HepG2 (cell line): Measurements from ENCODE around the gene PRSS36. TPM values are rescaled to one million over a fixed set of nuclear protein-coding genes. Genes with fewer than 3 reads are reported as not detected.

ENCODE experiments used
- BRF2 ChIP-seq: sonication (generic); formaldehyde crosslinking; IDR thresholded peaks from 2 replicates; pipeline ENCODE4 v1.8.1; 2022; ENCODE audit warnings: mild to moderate bottlenecking, missing genetic modification reagents
- FOXM1 ChIP-seq: sonication (generic); formaldehyde crosslinking; IDR thresholded peaks from 2 replicates; pipeline ENCODE4 v1.5.0; 2020; ENCODE audit warnings: missing genetic modification reagents
- KAT7 ChIP-seq: IDR thresholded peaks from 2 replicates; pipeline ENCODE4 v1.6.1; 2018; ENCODE audit warnings: borderline replicate concordance, missing compliant biosample characterization
- MXD3 ChIP-seq: IDR thresholded peaks from 2 replicates; pipeline ENCODE4 v1.6.1; 2016; ENCODE audit warnings: mild to moderate bottlenecking, missing biosample characterization, missing genetic modification reagents
- NR1H2 ChIP-seq: sonication (generic); formaldehyde crosslinking; IDR thresholded peaks from 2 replicates; pipeline ENCODE4 v1.8.1; 2022; ENCODE audit warnings: low read depth, missing genetic modification reagents, borderline replicate concordance
- PAF1 ChIP-seq: IDR thresholded peaks from 2 replicates; pipeline ENCODE4 v1.6.1; 2016; ENCODE audit warnings: missing genetic modification reagents, missing compliant biosample characterization
- SKIL ChIP-seq: sonication (generic); formaldehyde crosslinking; IDR thresholded peaks from 2 replicates; pipeline ENCODE4 v1.8.0; 2022; ENCODE audit warnings: missing genetic modification reagents, mild to moderate bottlenecking, moderate library complexity, borderline replicate concordance
- ZFP82 ChIP-seq: sonication (generic); formaldehyde crosslinking; IDR thresholded peaks from 2 replicates; pipeline ENCODE4 v1.5.1; 2020; ENCODE audit warnings: mild to moderate bottlenecking, missing genetic modification reagents, borderline replicate concordance
- ZMYM4 ChIP-seq: sonication (generic); formaldehyde crosslinking; IDR thresholded peaks from 2 replicates; pipeline ENCODE4 v1.8.1; 2023; ENCODE audit warnings: mild to moderate bottlenecking, missing genetic modification reagents
- ZNF17 ChIP-seq: sonication (generic); formaldehyde crosslinking; IDR thresholded peaks from 2 replicates; pipeline ENCODE4 v1.5.0; 2020; ENCODE audit warnings: mild to moderate bottlenecking, missing genetic modification reagents
- ZNF225 ChIP-seq: sonication (generic); formaldehyde crosslinking; IDR thresholded peaks from 2 replicates; pipeline ENCODE4 v1.4.0; 2020; ENCODE audit warnings: mild to moderate bottlenecking, missing genetic modification reagents
- ZNF333 ChIP-seq: sonication (generic); formaldehyde crosslinking; IDR thresholded peaks from 2 replicates; pipeline ENCODE4 v1.4.0; 2020; ENCODE audit warnings: mild to moderate bottlenecking, missing genetic modification reagents, borderline replicate concordance
- ZNF878 ChIP-seq: sonication (generic); formaldehyde crosslinking; IDR thresholded peaks from 2 replicates; pipeline ENCODE4 v1.8.1; 2023; ENCODE audit warnings: mild to moderate bottlenecking, missing genetic modification reagents, moderate library complexity
- polyA plus RNA-seq, 8 experiments: library from polyadenylated mRNA; depleted of rRNA in 3 of 8; stranded (reverse) in 7 of 8; unstranded in 1 of 8; fragments of >200 nt; fragmentation: Illumina TruSeq in 4 of 8; extraction: Trizol in 4 of 8; gene quantifications; 2 replicates each; pipeline versions ENCODE4 v1.2.1 to v1.2.3, GENCODE V29; 2011 to 2016; ENCODE audit warnings: low read depth in 4 of 8, missing spikeins in 1 of 8, mixed read lengths in 1 of 8; ENCODE audit not compliant: insufficient read depth in 1 of 8
- total RNA-seq, 5 experiments: library from RNA; depleted of rRNA; stranded (reverse); fragments of >200 nt; fragmentation: Illumina TruSeq; extraction: Trizol; gene quantifications; 2 replicates each; pipeline ENCODE4 v1.2.3, GENCODE V29; 2016; ENCODE audit warnings: low read depth in 1 of 5
- TF ChIP-seq, protein P1 (sequence below): sonication (generic); formaldehyde crosslinking; conservative IDR thresholded peaks from 2 replicates; pipeline ENCODE4 v1.8.0; 2022; ENCODE audit warnings: low read depth, missing genetic modification reagents
- TF ChIP-seq, protein P2 (sequence below): sonication (generic); formaldehyde crosslinking; IDR thresholded peaks from 2 replicates; pipeline ENCODE4 v1.4.0; 2020; ENCODE audit warnings: mild to moderate bottlenecking, missing genetic modification reagents

Gene PRSS36
- total and polyA plus RNA-seq, 2 of the 13 experiments (the other 11 are each of a cell fraction or from before 2014, with no cell fraction given) = 1.5 to 2.1 TPM

GRCh38 chr16:31179747-31180459 lies 30.0 kb upstream of the PRSS36 start, which contains the start of gene FUS (continued):
- TF ChIP-seq ZFP82 (CRISPR knock-in tag) = peak; percentile 77; the same call in 1 of the 2 replicates
- peak; percentile 80 for TF ChIP-seq SKIL (CRISPR knock-in tag)
- TF ChIP-seq, protein P1, sequence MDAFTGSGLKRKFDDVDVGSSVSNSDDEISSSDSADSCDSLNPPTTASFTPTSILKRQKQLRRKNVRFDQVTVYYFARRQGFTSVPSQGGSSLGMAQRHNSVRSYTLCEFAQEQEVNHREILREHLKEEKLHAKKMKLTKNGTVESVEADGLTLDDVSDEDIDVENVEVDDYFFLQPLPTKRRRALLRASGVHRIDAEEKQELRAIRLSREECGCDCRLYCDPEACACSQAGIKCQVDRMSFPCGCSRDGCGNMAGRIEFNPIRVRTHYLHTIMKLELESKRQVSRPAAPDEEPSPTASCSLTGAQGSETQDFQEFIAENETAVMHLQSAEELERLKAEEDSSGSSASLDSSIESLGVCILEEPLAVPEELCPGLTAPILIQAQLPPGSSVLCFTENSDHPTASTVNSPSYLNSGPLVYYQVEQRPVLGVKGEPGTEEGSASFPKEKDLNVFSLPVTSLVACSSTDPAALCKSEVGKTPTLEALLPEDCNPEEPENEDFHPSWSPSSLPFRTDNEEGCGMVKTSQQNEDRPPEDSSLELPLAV (CRISPR knock-in tag) = peak; percentile 90
- peak; percentile 95 for TF ChIP-seq NR1H2
- TF ChIP-seq FOXM1 (CRISPR knock-in tag) = peak; percentile 92
- peak; percentile 89; the same call in 1 of the 2 replicates for TF ChIP-seq ZNF225 (CRISPR knock-in tag)
- TF ChIP-seq KAT7 (CRISPR knock-in tag) = peak; percentile 73; the same call in 1 of the 2 replicates
- TF ChIP-seq ZNF17 (CRISPR knock-in tag) = 0 out of 2 replicates have a peak, but pooled peaks have one; percentile 72
- TF ChIP-seq PAF1 (CRISPR knock-in tag) = no peak
- TF ChIP-seq ZNF878 (CRISPR knock-in tag) = no peak; the same call in 1 of the 2 replicates
- peak; percentile 89 for TF ChIP-seq ZNF333
- TF ChIP-seq BRF2 (CRISPR knock-in tag) = peak; percentile 64; the same call in 1 of the 2 replicates
- TF ChIP-seq, protein P2, sequence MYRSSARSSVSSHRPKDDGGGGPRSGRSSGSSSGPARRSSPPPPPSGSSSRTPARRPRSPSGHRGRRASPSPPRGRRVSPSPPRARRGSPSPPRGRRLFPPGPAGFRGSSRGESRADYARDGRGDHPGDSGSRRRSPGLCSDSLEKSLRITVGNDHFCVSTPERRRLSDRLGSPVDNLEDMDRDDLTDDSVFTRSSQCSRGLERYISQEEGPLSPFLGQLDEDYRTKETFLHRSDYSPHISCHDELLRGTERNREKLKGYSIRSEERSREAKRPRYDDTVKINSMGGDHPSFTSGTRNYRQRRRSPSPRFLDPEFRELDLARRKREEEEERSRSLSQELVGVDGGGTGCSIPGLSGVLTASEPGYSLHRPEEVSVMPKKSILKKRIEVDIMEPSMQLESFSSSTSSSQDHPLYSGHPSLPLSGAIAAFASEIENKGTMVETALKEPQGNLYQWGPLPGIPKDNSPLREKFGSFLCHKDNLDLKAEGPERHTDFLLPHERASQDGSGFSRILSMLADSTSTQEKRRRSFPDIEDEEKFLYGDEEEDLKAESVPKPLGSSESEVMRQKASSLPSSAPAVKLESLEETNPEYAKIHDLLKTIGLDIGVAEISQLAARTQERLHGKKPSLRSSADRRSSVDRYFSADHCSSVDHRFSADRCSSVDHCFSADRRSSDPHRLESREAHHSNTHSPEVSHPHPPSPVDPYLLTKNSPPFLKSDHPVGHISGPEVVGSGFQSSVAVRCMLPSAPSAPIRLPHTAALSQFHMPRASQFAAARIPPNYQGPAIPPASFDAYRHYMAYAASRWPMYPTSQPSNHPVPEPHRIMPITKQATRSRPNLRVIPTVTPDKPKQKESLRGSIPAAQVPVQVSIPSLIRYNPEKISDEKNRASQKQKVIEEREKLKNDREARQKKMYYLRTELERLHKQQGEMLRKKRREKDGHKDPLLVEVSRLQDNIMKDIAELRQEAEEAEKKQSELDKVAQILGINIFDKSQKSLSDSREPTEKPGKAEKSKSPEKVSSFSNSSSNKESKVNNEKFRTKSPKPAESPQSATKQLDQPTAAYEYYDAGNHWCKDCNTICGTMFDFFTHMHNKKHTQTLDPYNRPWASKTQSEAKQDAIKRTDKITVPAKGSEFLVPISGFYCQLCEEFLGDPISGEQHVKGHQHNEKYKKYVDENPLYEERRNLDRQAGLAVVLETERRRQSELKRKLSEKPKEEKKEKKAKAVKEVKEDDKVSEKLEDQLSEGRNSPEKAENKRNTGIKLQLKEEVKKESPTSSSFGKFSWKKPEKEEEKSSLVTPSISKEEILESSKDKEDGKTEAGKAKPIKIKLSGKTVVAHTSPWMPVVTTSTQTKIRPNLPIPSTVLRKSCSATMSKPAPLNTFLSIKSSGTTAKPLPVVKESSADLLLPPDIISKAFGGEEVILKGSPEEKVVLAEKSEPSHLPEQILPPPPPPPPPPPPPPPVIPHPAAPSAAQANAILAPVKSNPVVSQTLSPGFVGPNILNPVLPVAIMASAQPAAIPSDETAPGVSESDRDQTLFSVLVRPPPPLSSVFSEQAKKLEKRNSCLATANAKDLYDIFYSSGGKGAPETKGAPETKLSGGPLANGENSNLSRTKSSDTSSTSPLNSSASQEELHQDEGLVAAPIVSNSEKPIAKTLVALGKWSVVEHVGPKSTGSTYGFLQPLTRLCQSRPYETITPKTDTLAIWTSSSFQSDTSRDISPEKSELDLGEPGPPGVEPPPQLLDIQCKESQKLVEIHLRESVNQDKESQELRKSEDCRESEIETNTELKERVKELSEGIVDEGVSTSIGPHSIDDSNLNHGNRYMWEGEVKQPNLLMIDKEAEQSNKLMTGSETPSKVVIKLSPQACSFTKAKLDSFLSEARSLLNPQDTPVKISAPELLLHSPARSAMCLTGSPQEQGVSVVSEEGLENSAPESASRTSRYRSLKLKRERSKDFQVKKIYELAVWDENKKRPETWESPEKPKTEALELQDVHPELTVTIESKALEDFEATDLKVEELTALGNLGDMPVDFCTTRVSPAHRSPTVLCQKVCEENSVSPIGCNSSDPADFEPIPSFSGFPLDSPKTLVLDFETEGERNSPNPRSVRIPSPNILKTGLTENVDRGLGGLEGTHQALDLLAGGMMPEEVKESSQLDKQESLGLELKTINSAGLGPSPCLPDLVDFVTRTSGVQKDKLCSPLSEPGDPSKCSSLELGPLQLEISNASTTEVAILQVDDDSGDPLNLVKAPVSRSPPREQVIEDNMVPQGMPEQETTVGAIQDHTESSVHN (CRISPR knock-in tag) = no peak
- TF ChIP-seq MXD3 (CRISPR knock-in tag) = peak; percentile 73
- peak; percentile 74 for TF ChIP-seq ZMYM4
